M059J (cell line): Measurements from ENCODE around the gene PHLDA3. TPM values are rescaled to one million over a fixed set of nuclear protein-coding genes. Genes with fewer than 3 reads are reported as not detected.
A peak's percentile ranks its signal among the peaks of the same experiment; 100 is the strongest.

Experiments used
- DNase-seq: peaks from one replicate; pipeline ENCODE4 v3.0.0-alpha.2; 2012; ENCODE audit warnings: low read depth
- total RNA-seq: library from RNA; depleted of rRNA; stranded (reverse); fragments of >200 nt; shearing (Covaris generic); gene quantifications from 2 replicates; pipeline ENCODE4 v1.2.3, GENCODE V29; 2014

PHLDA3 gene
- total RNA-seq, 1 experiment from 2014 or later = 7.6 TPM

- DNase-seq = peak; percentile 58
These were observed 5.9 kb downstream of the PHLDA3 start for GRCh38 chr1:201463071-201463552.

- DNase-seq = peak; percentile 99
These were observed 7.1 kb downstream of the PHLDA3 start for GRCh38 chr1:201461645-201462441.

GRCh38 chr1:201460814-201461644 is 8.0 kb downstream of the PHLDA3 start:
- DNase-seq = peak; percentile 98

- DNase-seq = peak; percentile 64
These were observed 9.2 kb downstream of the PHLDA3 start for GRCh38 chr1:201459775-201460174.

GRCh38 chr1:201459052-201459451 is 9.9 kb downstream of the PHLDA3 start:
- DNase-seq = no peak

GRCh38 chr1:201457508-201457960 is 11.5 kb downstream of the PHLDA3 start:
- peak; percentile 56 for DNase-seq

- DNase-seq = peak; percentile 97
These were observed 12.3 kb downstream of the PHLDA3 start for GRCh38 chr1:201456499-201457309.

GRCh38 chr1:201455098-201455497 is 13.9 kb downstream of the PHLDA3 start:
- no peak for DNase-seq

- no peak for DNase-seq
These were observed 14.4 kb downstream of the PHLDA3 start for GRCh38 chr1:201454608-201455007.

GRCh38 chr1:201452866-201453265 is 16.1 kb downstream of the PHLDA3 start:
- peak; percentile 62 for DNase-seq

GRCh38 chr1:201450721-201451291 is 18.2 kb downstream of the PHLDA3 start:
- peak; percentile 69 for DNase-seq

GRCh38 chr1:201448990-201449389 is 20.0 kb downstream of the PHLDA3 start:
- no peak for DNase-seq

GRCh38 chr1:201447903-201448871 is 20.8 kb downstream of the PHLDA3 start:
- DNase-seq = peak; percentile 67

- DNase-seq = no peak
These were observed 23.7 kb downstream of the PHLDA3 start for GRCh38 chr1:201445310-201445709.

- DNase-seq = peak; percentile 53
These were observed 24.2 kb downstream of the PHLDA3 start for GRCh38 chr1:201444792-201445191.

GRCh38 chr1:201443747-201444146 is 25.2 kb downstream of the PHLDA3 start:
- DNase-seq = no peak

GRCh38 chr1:201436969-201437368 is 32.0 kb downstream of the PHLDA3 start:
- DNase-seq = no peak

- peak; percentile 28 for DNase-seq
These were observed 32.6 kb downstream of the PHLDA3 start for GRCh38 chr1:201436393-201436792.

GRCh38 chr1:201434266-201434665 is 34.7 kb downstream of the PHLDA3 start:
- no peak for DNase-seq

- DNase-seq = no peak
These were observed 35.4 kb downstream of the PHLDA3 start for GRCh38 chr1:201433609-201434008.
